Kidney capillary endothelial cell (primary cell): Measurements from ENCODE around the gene ADAMTS3.

Experiments used
- DNase-seq: peaks from one replicate; pipeline ENCODE4 v3.0.0-alpha.2; 2018; ENCODE audit warnings: low spot score

The ADAMTS3 gene

GRCh38 chr4:72290737-72291136 lies 278.3 kb downstream of the ADAMTS3 start:
- no peak for DNase-seq

DNA sequence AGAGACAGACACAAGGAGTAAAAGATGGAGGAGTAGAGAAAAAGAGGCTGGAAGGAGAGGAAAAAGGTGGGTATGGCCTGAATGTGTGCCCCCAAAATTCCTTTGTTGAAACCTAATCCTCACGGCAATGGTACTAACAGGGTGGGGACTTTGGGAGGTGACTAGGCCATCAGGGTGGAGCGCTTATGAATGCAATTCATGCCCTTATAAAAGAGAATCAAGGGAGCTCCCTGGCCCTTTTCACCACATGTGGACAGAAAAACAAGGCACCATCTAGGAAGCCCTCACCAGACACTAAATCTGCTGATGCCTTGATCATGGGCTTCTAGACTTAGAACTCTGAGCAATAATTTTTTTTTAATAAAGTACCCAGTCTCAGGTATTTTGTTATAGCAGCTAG lies 282.1 kb downstream of the ADAMTS3 start:
- no peak for DNase-seq

GRCh38 chr4:72286185-72286584 lies 282.8 kb downstream of the ADAMTS3 start:
- DNase-seq, result peak; percentile 21

DNA sequence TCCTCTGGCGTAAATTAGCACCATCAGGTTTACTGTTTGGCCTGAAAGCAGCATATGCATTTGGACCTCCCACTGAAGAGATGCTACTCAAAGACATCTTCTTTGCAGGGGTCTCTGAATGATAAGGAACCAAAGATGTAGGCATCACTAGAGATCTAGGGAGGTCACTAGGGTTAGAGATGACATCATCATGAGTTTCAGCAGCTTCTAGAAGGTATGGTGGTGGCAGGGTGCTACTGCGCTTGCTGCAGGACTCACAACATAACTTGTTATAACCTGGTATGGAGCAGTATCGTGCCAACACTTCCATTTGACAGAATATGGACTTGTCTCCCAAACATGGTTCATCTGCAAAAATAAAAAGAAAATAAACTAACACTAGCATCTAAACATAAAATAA lies 285.7 kb downstream of the ADAMTS3 start:
- DNase-seq, result no peak

- DNase-seq, result no peak
Measured at GRCh38 chr4:72280252-72280651, 288.8 kb downstream of the ADAMTS3 start.

- no peak for DNase-seq
Measured at GRCh38 chr4:72275381-72275780, 293.6 kb downstream of the ADAMTS3 start.

- DNase-seq, result no peak
Measured at GRCh38 chr4:72274251-72274650, 294.8 kb downstream of the ADAMTS3 start.

DNA sequence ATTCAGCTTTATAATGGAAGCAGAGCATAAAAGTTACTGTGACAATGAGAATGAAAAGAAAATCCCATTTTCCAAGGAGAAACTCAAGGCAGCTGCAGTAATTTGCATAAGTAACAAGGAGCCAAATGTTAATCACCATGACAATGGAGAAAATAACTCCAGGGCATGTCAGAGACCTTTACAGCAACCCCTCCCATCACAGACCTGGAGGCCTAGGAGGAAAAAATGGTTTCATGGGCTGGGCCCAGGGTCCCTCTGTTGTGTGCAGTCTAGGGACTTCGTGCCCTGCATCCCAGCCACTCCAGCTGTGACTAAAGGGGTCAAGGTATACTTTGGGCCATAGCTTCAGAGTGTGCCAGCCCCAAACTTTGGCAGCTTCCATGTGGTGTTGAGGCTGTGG lies 313.8 kb downstream of the ADAMTS3 start:
- no peak for DNase-seq

GRCh38 chr4:72243641-72244040 lies 325.4 kb downstream of the ADAMTS3 start:
- no peak for DNase-seq

DNA sequence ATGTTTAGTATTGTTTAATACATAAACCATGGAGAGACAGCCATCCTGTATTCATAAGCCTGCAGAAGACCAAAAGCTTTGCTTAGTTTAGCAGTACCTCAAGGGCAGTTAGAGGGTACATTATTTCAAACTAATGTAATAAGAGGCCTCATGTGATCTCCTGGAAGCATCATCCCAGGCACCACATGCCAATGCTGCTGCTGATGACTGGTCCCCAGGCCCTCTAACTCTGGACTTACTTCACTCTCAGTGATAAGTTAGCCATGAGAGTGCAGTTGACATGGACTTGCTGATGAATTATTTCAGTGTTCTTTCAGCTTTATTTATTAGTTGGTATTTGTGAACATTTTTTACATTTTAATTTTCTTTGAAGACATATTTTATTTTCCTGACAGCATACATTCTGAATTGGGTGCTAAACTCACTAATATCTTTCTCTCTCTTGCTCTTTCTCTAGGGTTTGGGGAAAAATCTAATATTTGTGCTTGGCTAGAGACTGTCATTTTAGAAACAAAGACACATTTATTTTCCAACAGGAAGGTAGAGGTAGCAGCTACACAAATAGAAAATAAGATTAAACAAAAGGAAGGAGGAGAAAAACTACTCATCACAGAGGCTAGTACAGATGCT lies 329.4 kb downstream of the ADAMTS3 start:
- DNase-seq, result no peak
